HG02798 (cell line): ENCODE data around the gene FAM118A.
"Not testable (repeated sequence)": the region's sequence is repeated elsewhere in the genome, so short reads cannot be mapped to it uniquely, and the experiment has no call there.

ENCODE experiments used
- ATAC-seq: cut with Tn5 transposase; IDR thresholded peaks from one replicate; pipeline ENCODE4 v1.9.1; 2021; ENCODE audit warnings: mild to moderate bottlenecking; ENCODE audit not compliant: unreplicated experiment, poor library complexity

FAM118A gene

DNA sequence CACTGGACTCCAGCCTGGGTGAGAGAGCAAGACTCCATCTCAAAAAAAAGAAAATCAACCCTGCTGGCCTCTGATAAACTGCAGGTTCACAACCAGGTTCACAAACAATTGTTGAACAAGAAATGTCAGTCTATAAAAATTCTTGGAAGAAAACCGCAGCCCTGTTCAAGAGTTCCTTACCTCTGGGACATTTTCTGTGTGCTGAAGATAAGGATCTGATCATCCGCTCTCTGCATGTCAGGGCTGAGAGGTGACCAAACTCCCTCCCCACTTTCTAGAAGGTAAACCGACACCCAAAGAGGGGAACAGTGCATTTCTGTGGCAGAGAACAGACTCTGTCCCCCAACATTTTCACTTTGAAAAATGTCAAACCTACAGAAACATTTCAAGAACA lies 29.1 kb upstream of the FAM118A start:
- no peak for ATAC-seq

DNA sequence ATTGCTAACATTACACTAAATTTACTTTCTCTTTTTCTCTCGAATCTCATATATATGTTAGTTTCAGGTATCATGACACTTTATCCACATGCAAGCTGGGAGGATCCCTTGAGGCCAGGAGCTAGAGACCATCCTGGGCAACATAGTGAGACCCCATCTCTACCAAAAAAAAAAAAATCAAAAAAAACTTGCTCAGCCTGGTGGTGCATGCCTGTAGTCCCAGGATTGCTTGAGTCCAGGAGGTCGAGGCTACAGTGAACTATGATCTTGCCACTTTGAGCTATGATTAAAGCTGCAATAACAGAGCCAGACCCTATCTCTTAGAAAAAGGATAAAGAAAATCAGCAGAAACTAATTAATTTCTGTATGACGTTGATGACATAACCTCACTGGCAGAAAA lies 28.7 kb upstream of the FAM118A start:
- no peak for ATAC-seq

DNA sequence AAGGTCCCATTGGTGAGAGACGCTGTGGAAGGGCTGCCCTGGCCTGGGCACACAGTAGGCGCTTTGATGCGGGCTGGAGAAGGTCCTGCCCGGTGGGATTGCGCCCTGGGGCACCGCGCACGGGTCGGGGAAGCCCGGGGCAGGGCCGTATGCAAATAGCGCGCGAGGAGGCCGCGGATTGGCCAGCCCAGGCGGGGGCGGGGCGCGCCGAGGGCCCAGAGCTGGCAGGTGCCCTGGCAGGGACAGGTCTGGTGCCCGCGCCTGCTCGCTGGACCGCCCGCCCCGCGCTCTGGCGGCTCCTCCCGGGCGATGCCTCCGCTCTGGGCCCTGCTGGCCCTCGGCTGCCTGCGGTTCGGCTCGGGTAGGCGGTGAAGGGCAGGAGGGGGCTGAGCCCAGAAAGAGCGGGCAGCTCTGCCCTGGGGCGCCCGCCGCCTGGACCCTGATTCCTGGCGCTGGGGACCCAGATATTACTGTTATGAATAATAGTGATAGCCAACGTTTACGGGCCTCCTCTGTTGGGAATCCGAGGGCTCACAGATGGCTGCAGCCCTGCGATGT lies 24.9 kb upstream of the FAM118A start, which contains the start of gene UPK3A:
Gene UPK3A (plus strand): TSS at position 245 of the 558 bp plus-strand sequence. CDS start 65 bp downstream, at position 310.
- peak; percentile 57 for ATAC-seq

DNA sequence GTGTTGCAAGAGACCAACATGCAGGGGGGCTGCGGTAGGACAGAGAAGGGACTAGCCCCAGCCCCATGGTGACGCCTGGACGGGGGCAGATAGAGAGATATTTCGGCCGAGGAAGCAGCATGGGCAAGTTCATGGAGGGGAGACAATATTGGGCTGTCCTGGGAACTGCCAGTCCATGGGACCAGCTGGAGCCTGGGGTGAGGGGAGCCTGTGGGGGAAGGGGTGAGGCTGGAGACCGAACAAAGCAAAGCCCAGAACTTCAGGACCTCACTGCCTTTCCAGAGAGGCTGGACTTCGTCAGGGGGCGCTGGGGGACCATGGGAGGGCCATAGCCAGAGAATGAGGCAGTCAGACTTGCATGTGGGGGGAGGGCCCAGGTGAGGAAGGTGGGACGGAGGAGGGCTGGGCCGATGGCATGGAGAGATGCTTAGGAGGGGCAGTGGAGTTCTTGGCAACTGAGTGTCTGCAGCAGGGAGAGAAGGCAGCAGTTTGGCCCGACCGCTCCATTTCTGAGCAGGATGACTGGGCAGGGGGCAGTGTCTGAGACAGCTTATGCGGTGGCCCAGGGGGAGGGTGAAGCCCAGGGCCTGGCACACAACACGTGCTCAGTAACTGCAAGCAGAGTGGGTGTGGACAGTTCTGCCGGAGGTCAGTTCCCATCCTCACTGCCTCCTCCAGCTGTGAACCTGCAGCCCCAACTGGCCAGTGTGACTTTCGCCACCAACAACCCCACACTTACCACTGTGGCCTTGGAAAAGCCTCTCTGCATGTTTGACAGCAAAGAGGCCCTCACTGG lies 24.3 kb upstream of the FAM118A start:
- no peak for ATAC-seq

DNA sequence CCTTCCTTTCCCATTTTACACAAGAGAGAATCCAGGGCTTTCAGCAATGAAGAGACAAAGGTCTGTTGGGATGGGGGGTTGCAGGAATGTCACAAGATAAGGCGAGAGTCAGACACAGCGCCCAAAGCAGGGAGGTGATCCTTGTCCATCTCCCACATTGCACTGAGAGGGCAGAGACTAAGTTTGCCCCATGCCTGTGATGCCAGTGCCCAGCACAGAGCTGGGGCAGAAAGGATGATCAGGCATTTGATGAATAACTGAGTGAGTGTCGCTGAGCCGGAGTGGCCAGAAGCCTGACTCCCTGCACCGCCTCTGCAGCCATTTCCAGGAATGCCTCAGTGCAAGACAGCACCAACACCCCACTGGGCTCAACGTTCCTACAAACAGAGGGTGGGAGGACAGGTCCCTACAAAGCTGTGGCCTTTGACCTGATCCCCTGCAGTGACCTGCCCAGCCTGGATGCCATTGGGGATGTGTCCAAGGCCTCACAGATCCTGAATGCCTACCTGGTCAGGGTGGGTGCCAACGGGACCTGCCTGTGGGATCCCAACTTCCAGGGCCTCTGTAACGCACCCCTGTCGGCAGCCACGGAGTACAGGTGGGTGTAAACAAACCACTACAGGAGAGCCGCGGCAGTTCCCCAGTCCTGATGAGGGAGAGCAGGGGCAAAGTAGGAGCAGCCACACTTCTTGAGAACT lies 22.7 kb upstream of the FAM118A start:
- ATAC-seq: no peak

DNA sequence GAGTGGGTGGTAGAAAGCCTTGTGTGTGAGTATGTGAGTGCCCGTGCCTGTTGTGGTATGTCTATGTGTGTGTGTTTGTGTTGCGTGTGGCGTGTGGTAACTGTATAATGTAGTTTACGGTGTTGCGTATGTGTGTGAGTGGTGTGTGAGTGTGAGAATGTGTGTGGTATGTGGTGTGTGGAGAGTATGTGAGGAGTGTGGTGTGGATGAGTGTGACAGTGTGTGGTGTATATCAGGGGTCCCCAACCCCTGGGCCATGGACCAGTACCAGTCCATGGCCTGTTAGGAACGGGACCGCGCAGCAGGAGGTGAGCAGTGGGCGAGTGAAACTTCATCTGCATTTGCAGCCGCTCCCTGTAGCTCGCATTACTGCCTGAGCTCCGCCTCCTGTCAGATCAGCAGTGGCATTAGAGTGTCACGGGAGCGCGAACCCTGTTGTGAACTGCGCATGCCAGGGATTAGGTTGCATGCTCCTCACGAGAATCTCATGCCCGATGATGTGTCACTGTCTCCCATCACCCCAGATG lies 19.3 kb upstream of the FAM118A start:
- ATAC-seq: no peak

DNA sequence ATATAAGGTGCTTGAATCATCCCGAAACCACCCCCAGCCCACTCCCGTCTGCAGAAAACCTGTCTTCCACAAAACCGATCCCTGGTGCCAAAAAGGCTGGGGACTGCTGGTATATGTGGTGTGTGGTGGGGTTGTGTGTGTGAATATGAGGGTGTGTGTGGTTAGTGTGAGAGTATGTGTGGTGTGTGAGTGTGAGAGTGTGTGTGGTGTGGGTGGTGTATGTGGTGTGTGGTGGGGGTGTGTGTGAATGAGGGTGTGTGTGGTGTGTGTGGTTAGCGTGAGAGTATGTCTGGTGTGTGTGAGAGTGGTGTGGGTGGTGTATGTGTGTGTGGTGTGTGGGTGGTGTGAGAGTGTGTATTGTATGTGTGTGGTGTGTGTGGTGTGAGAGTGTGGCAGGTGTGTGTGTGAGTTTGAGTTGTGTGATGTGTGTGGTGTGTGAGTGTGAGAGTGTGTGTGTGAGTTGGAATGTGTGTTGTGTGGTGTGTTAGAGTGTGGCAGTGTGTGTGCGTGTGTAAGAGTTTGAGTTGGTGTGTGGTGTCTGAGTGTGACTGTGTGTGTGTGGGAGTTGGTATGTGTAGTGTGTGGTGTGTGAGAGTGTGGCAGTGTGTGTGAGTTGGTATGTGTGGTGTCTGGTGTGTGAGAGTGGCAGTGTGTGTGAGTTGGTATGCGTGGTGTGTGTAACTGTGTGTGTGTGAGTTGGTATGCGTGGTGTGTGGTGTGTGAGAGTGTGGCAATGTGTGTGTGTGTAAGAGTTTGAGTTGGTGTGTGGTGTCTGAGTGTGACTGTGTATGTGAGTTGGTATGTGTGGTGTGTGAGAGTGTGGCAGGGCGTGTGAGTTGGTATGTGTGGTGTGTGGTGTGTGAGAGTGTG lies 18.4 kb upstream of the FAM118A start:
- ATAC-seq: no peak

DNA sequence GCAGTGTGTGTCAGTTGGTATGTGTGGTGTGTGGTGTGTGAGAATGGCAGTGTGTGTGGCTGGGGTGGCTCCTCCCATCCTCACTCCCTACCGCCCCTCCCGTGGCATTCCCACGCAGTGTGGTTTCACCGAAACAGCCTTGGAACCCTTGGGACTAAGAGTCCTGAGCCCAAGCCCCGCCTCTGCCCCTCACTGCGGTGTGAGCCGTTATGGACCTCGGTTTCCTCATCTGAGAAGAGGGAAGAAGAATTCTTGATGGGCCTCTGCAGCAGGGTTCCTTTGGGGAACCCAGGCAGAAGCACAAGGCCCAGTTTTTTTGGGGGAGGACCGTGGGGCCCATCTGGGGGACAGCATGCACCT lies 17.8 kb upstream of the FAM118A start:
- ATAC-seq: no peak

DNA sequence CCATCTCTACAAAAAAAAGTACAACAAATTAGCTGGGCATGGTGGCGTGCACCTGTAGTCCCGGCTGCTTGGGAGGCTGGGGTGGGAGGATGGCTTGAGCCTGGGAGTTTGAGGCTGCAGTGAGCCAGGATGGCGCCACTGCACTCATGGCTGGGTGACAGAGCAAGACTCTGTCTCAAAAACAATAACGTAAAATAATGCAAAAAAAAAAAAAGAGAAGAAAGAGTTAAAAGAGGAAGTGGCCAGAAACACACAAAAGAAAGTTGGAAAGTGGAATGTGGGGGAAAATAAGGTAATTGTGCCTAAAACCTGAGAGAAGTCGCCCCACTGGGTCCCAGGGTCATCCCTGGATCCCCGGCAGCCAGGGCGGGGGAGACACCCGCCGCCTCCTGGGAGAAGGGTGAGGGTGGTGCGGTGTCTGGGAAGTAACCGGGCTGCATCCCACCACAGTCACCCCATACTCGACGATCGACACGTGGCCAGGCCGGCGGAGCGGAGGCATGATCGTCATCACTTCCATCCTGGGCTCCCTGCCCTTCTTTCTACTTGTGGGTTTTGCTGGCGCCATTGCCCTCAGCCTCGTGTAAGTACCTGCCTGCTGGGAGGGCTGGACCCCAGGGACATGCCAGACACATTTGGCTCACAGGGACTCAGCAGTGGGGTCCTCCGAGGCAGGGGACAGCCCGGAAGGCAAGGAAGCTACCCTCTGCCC lies 16.8 kb upstream of the FAM118A start:
- no peak for ATAC-seq

DNA sequence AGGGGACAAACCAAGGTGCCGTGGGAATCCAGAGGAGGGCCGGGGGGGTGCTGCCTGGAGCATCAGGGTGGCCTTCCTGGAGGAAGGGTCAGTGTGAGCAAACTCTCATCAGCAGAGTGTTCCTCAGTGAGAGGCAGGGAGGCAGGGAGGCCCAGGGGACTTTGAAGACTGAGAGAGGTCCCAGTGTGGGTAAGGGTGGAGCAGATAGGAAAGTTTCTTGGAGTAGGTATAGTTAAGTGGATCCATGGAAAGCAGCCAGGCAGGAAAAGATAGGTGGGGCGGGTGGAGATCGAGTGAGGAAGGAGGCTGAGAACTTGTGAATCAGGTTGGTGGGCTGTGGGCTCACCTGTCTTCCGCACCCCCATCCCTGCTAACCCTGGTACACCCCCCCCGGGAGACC lies 15.7 kb upstream of the FAM118A start:
- ATAC-seq: no peak

DNA sequence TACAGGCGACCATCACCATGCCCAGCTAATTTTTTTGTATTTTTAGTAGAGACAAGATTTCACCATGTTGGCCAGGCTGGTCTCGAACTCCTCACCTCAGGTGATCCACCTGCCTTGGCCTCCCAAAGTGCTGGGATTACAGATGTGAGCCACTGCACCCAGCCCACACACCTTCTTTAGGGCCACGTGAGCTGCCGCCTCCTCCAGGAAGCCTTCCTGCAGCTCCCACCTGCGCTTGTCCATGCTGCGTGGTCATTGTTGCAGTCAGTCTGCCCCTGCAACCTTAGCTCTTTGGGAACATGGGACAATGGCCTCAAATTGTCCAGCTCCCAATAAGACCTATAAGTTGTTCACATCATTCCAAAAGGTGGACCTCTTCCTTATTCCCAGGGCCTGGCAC lies 14.7 kb upstream of the FAM118A start:
- ATAC-seq: not testable (repeated sequence)

DNA sequence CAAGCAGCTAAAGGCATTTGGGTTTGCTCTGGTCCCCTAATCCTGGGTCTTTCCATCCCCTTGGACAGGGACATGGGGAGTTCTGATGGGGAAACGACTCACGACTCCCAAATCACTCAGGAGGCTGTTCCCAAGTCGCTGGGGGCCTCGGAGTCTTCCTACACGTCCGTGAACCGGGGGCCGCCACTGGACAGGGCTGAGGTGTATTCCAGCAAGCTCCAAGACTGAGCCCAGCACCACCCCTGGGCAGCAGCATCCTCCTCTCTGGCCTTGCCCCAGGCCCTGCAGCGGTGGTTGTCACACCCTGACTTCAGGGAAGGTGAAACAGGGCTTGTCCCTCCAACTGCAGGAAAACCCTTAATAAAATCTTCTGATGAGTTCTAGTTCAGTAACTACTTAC lies 14.2 kb upstream of the FAM118A start:
- ATAC-seq: no peak

DNA sequence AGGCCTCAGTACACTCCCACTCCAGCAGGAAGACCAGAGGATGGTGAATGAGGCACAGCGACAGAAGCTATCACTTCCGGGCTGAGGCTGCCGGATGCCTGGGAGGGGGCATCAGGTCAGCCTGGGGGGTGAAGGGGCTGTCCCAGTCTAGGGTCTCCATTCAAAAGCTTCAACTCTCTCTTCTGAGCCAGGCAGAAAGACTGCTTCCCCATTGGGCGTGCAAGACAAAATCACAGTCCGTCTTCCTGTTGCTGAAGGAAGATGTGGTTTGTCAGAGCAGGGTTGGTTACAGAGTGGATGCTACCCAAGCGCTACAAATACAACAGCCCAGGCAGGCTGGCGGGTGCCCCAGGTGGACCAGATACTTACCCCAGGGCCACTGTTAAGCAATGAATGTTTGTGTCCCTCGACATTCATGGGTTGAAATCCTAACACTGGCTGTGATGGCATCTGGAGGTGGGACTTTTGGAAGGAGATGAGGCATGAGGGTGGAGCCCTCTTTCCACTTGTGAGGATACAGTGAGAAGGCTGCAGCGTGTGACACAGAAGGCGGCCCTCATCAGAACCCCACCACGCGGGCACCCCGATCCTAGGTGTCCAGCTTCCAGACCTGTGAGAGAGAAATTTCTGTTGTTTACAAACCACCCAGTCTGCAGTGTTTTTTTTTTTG lies 13.0 kb upstream of the FAM118A start:
- ATAC-seq: no peak

DNA sequence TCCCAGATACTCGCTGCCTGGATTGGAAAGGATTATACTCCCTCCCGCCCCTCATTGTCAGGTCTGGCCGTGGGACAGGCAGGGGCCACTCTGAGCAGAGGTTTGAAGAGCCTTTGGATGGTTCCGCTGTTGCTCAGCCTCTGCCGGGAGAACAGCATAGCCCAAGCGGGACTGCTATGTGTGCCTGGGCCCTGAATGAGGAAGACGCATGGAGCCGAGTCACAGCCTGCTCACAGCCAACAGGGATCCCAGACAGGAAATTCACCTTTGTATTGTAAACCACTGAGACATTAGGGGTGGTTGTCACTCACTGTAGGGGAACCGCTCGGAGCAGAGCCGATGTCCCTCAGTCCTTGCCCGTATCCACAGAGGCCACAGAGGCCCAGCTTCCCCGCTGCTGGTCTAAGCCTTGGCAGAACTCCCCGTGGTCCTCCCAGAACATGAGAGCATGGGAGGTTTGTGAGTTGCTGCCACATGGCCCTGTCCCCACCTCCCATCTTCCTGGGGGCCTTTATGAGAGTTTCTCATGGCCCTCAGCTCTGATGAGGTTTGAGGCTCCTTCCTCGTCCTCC lies 10.7 kb upstream of the FAM118A start:
- ATAC-seq: no peak

DNA sequence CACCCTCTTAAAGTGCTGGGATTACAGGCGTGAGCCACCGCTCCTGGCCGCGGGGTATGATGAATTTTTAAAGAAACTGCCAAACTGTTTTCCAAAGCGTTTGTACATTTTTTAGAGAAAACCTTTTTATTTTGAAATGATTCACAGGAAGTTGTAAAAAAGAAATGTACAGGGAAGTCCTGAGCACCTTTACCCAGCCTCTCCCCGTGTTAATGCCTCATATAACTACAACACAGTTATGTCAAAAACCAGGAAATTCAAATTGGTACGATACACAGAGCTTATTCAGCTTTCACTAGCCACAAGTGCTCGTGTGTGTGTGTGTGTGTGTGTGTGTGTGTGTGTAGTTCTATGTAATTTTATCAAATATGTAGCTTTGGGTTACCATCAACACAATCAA lies 7.0 kb upstream of the FAM118A start:
- no peak for ATAC-seq

DNA sequence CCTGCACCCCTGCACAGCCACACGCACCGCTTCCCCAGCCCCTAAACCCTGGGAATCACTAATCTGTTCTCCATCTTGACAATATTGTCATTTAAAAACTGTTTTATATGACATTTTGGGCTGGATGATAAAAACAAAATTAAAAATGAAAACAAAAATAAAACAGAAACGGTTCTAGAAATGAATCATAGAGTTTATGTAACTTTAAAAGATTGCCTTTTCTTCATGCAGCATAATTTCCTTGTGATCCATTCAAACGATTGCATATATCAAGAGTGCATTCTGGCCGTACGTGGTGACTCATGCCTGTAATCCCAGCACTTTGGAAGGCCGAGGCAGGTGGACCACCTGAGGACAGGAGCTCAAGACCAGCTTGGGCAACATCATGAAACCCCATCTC lies 6.6 kb upstream of the FAM118A start:
- no peak for ATAC-seq

DNA sequence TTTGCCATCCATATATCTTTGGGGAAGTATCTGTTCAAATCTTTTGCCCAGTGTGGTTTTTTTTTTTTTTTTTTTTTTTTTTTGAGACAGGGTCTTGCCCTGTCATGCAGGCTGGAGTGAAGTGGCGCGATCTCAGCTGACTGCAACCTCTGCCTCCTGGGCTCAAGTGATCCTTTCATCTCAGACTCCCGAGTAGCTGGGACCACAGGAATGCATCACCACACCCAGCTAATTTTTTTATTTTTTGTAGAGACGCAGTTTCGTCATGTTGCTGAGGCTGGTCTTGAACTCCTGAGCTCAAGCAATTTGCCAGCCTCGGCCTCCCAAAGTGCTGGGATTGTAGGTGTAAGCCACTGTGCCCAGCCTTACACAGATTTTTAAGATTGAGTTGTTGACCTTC lies 4.8 kb upstream of the FAM118A start:
- ATAC-seq: no peak

DNA sequence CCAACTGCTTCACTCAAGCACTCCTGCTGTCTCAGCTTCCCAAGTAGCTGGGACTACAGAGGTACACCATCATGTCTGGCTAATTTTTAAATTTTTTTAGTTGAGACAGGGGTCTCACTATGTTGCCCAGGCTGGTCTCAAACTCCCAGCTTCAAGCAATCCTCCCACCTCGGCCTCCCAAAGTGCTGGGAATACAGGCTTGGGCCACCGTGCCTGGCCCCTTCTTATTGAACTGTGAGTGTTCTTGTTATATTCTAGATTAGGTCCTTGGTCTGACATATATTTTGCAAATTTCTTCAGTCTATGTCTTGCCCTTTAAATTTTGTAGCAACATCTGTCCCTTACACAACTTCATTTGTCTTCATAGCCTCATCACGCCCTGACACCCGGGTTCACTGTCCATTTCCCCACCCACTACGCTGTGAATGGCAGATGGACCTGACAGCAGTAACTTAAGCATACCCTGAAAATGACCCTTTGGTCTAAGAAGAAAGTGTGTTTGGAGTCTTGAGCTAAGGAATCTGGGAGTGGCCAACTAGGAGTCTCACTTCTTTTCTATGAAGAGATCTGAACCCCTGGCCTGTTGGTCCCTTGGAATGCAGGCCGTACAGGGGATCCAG lies 4.2 kb upstream of the FAM118A start:
- no peak for ATAC-seq

DNA sequence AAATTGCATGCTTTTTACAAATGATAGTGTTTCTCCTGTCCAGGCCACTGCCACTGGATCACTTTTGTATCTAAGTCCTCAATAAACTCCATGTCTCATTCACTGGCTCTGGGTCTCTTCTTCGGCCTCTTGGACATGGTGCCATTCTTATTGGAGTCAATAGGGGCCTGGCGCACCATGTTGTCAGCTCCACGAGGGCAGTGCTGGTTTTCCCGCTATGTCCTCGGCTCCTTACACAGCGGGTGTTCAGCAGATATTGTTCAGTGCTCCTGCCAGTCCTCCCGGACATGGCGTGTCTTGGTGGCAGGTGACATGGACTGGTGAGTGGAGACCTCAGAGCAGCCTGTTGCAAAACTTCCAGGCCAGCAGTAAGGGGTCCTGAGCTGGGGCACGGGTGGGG lies 3.6 kb upstream of the FAM118A start:
- no peak for ATAC-seq
